Measurements from ENCODE around the gene PALLD.

DNA sequence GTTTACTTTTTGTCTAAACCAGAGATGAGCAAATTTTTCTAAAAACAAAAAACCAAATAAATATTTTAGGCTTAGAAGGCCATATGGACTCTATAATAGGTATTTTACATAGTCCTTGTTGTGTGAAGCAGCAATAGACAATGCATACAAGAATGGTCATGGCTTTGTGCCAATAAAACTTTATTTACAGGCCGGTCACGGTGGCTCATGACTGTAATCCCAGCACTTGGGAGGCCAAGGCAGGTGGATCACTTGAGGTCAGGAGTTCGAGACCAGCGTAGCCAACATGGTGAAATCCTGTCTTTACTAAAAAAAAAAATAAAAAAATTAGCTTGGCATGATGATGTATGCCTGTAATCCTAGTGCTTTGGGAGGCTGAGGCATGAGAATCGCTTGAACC, 285.6 kb downstream of the PALLD start:
- no peak for TF ChIP-seq POLR2AphosphoS5 (IDR thresholded peaks at IDR 0.05; ENCODE audit: borderline replicate concordance, low read depth, low read length)
- TF ChIP-seq EZH2 (IDR thresholded peaks at IDR 0.05): no peak
- TF ChIP-seq FOXP2 (optimal IDR thresholded peaks at IDR 0.05; ENCODE audit: control extremely low read depth, extremely low read length, insufficient read depth): no peak

Measured in SK-N-MC (cell line).